SK-N-MC (cell line): ENCODE measurements around the gene FYB2.

Experiments
- EZH2 ChIP-seq: fragments of 200-600 bp; sonication (generic); IDR thresholded peaks from one replicate; pipeline ENCODE4 v1.6.1; 2017; ENCODE audit warnings: antibody characterized with exemption
- FOXP2 ChIP-seq: optimal IDR thresholded peaks from 2 replicates; pipeline ENCODE3; 2011; ENCODE audit warnings: mild to moderate bottlenecking, moderate library complexity; ENCODE audit not compliant: insufficient read depth; ENCODE audit errors: extremely low read length, control extremely low read depth
- POLR2AphosphoS5 ChIP-seq: IDR thresholded peaks from 2 replicates; pipeline ENCODE4 v1.6.1; 2012; ENCODE audit warnings: mild to moderate bottlenecking, low read depth, low read length, borderline replicate concordance

DNA sequence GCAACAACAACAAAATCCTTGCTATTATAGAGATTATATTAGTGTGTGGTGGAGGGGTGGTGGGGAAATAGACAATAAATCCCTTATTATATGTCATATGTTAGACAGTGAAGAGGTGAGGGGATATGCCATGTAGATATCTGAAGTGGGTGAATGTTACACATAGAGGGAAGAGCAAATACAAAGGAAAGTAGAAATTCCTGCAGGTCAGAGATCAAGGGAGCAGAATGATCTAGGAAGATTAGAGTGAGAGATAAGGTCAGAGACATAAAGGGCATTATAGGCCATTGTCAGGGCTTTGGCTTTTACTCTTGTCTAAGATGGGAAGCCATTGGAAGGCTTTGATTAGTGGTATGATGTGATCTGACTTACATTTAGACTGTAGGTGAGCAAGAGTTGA, 135.6 kb downstream of the FYB2 start:
- TF ChIP-seq EZH2: no peak
- no peak for TF ChIP-seq POLR2AphosphoS5
- no peak for TF ChIP-seq FOXP2
